ENCODE results near the gene SURF2.

DNA sequence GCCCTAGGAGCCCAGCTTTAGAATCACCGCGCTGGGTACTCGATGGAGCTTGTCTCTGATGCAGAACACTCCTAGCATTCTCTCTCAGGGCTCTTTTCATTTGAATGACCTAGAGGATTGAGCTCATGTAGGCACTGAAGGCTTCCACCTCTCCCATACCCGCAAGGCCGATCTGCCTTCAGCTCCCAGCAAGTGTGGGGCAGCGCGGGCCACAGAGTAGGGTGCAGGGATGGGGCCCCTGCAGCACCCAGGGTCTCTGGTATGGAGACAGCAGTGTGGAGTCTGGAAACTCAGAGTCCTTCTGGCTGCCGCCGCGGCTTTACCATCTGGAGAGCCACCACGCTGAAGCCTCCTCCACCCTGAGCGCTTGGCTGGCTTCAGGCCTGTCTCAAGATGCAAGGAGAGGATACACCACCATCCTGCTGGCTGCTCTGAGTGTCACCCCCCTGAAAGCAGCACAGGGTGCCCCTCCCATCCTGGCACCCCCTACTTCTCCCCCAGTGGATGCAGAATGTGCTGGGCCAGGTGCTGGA, 32.7 kb downstream of the SURF2 start:
- TF ChIP-seq, protein P1, sequence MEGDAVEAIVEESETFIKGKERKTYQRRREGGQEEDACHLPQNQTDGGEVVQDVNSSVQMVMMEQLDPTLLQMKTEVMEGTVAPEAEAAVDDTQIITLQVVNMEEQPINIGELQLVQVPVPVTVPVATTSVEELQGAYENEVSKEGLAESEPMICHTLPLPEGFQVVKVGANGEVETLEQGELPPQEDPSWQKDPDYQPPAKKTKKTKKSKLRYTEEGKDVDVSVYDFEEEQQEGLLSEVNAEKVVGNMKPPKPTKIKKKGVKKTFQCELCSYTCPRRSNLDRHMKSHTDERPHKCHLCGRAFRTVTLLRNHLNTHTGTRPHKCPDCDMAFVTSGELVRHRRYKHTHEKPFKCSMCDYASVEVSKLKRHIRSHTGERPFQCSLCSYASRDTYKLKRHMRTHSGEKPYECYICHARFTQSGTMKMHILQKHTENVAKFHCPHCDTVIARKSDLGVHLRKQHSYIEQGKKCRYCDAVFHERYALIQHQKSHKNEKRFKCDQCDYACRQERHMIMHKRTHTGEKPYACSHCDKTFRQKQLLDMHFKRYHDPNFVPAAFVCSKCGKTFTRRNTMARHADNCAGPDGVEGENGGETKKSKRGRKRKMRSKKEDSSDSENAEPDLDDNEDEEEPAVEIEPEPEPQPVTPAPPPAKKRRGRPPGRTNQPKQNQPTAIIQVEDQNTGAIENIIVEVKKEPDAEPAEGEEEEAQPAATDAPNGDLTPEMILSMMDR (IDR thresholded peaks at IDR 0.05) = no peak
- TF ChIP-seq POLR2A (IDR thresholded peaks at IDR 0.05; ENCODE audit: low read depth) (no peak), POLR2AphosphoS5 (IDR thresholded peaks at IDR 0.05) (no peak)
